HuH-7 (cell line): Measurements from ENCODE around the gene TBCD.

Experiments used
- DNase-seq: peaks from one replicate; pipeline ENCODE4 v3.0.0; 2011; ENCODE audit warnings: low spot score

TBCD gene

DNA sequence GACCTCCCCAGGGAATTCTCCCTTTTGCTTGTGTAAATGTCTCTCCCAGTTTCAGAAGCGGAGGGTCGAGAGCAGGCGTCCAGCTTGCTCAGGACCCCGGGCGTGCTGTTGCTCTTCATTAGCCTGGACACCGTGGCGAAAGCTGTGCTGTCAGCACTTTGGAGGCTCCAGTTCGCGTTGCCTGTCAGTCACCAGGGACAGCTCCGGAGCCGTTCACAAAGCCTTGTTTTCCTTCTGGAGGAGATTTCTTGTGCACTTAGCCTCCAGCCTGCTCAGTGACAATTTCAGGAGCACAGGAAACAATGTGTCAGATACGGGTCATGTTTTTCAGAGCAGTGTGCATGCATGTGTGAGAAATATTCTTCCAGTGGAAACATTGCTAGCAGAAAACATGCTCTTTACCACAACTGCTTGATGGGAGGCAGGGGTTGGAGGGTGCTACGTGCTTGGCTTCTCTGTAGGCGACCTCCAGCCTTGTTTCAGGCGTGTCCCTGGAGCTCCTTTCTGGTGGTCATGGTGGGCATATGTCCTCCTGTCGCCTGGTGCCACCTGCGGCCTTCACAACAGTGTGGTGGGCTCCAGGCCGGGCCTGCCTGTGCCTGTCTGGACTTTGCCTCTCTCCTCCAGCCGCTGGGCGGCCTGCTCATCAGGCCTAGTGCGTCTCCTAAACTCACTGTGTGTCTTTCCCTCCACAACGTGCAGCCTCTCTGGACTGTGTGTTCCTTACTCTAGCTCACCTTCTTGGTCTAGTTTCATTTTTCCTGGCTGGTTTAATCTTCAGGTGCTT lies 59.0 kb downstream of the TBCD start:
- DNase-seq: no peak

DNA sequence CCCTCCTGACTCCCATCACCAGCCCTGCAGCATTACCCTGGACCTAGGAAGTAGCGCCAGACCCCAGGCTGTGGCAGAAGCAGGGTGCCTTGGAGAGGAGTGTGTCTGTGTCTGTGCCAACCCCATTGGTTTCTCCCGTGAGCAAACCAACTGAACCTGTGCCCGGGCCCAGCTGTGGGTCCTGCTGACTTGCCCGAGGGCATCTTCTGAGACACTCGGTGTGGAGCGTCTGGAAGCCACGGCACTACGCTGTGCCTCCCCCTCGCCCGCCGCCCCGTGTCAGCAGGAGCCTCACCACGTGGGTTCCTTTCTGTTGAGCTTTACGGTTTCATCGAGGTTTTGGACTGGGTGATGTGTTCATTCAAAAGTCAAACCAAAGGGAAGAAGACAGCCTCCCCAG lies 60.2 kb downstream of the TBCD start:
- no peak for DNase-seq

DNA sequence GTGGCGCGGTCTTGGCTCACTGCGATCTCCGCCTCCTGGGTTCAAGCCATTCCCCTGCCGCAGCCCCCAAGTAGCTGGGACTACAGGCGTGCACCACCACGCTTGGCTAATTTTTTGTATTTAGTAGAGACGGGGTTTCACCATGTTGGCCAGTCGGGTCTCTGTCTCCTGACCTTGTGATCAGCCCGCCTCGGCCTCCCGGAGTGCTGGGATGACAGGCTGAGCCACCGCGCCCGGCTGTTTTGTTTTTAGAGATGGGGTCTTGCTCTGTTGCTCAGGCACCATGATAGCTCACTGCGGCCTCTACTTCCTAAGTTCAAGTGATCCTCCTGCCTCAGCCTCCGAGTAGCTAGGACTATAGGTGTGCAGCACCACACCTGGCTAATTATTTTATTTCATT lies 60.7 kb downstream of the TBCD start:
- DNase-seq: no peak

DNA sequence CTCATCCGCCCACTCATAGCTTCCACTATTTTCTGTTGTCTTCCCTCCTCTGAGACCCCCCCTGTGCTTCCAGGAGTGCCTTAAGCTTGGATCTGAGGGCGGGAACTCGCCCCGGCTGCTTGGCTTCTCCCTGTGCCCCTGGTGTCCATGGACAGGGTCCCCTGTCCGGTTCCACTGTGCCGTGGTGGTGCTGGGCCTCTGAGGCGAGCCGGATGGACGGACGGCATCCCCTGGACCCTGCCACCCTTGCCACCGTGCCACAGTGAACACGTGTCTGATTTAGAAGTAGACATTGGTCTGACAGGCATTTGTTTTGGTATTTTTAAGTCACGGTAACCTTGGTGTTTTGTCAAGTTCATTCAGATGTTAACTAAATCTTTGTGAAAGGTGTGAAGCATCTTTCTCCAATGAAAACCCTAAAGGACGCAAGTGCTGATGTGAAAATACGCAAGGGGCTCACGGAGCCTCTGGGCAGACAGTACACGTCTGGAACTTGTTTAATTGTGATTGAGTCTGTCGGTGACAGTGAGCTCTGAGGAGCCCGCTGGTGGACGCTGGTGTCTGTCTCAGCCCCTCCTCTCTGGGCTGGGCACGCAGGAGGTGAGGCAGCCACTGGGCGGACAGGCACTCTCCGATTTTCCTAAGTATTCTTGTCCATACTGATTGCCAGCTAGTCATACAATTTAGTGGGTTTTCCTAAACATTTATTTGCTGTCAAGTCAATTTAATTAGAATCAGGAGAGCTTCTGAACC lies 61.6 kb downstream of the TBCD start:
- DNase-seq: no peak

DNA sequence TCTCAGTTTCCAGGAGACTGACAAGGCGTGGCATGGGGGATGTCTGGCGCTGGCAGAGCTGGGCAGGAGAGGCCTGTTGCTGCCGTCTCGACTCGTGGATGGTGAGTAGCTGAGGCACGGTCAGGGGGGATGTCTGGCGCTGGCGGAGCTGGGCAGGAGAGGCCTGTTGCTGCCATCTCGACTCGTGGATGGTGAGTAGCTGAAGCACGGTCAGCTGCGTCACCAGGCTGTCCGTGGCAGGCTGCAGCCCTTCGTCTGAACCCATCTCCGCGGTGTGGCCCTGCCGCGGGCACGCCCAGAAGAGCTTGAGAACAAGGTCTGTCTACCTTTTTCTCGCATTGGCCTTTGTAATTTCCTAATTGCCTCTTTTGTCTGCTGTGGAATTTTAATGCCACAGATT lies 63.0 kb downstream of the TBCD start:
- no peak for DNase-seq

DNA sequence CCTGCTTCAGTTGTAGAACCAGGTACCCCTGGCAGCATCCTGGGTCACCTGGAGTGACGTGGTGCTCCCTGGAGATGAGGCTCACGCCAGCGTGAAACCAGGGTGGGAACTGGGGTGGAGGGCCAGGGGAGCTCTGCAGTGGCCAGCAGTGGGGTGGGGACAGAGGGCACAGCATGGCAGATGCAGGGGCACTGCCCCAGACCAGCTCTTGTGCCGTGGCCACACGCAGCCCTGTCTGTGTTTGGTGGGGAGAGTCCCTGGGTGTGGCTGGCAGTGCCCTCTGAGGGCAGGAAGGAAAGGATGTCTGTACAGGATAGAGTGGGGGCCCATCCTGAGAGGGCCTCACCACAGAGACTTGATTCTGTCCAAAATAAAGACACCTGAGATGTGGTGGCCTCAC lies 63.5 kb downstream of the TBCD start:
- DNase-seq: no peak

DNA sequence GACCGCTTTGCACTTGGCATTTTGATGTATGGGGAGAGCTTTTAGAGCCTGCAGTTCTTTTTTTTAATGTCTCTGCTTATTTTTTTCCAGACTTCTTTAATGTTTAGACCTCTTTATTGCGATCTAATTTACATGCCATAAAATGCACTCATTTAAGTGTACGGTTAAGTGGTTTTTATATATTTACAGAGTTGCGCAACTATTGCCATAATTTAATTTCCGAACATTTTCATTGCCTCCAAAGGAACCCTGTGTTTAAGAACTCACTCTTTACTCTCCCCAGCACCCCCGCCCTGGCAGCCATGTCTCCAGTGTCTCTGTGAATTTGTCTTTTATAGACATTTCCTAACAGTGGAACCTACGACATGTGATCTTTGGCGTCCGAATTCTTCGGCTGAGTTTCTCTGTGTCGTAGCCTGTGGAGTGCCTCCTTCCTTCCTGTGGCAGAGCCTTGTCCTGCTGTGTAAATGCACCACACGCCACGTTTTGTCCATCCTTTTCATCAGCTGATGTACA lies 64.0 kb downstream of the TBCD start:
- no peak for DNase-seq

DNA sequence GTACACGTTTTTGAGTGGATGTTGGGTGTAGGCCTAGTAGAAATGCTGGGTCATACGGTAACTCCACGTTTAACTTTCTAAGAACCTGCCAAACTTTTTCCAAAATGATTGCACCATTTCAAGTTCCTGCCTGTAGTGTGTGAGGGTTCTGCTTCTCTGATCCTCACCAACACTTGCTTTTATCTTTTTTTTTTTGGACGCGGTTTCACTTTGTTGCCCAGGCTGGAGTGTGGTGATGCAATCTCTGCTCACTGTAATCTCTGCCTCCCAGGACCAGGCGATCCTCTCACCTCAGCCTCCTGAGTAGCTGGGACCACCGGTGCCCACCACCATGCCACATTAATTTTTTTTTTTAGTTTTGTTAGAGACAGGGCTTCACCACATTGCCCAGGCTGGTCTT lies 64.5 kb downstream of the TBCD start:
- no peak for DNase-seq

DNA sequence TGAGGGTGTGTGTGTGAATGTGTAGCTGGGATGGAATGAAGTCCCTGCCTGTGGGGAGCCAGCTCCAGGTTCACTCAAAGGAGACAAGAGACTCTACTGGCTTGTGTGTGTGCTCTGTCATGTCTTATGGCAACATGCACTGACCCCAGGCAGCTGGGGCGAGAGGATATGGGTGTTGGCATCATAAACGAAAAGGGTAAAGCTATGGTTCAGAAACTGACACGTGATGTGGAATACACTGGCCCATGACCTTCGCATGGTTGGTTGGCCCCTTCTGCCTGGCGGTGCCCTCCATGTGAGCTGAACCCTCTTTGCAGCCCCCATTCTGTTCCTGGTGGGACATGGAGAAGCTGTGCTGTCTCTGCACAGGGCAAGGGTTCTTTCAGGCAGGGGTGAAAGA lies 66.1 kb downstream of the TBCD start:
- DNase-seq: no peak

DNA sequence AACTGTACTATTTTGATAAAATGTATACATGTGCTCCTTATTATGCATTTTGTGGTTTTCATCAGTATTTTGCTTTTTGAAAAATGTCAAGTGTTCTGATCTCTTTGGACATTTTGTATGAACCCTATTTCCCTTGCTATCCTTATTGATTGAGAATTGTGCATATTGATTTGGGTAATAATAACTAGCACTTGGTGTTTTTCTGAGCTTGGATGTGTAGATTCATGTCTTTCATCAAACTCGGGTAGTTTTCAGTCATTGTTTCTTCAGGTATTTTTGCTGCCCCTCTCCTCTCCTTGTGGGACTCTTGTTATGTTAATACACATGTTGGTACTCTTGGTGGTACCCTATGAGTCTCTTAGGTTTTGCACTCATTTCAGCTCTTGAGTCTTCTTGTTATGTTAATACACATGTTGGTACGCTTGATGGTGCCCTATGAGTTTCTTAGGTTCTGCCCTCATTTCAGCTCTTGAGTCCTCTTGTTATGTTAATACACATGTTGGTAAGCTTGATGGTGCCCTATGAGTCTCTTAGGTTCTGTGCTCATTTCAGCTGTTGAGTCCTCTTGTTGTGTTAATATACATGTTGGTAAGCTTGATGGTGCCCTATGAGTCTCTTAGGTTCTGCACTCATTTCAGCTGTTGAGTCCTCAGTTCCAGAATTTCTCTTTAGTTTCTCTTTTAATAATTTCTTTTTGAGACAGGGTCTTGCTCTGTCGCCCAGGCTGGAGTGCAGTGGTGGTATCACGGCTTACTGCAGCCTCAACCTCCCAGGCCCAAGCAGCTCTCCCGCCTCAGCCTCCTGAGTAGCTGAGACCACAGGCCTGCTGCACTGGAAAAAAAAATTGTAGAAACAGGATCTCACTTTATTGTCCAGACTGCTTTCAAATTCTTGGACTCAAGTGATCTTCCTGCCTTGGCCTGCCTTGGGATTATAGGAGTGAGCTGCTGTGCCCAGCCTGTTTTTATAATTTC lies 68.7 kb downstream of the TBCD start:
- no peak for DNase-seq

DNA sequence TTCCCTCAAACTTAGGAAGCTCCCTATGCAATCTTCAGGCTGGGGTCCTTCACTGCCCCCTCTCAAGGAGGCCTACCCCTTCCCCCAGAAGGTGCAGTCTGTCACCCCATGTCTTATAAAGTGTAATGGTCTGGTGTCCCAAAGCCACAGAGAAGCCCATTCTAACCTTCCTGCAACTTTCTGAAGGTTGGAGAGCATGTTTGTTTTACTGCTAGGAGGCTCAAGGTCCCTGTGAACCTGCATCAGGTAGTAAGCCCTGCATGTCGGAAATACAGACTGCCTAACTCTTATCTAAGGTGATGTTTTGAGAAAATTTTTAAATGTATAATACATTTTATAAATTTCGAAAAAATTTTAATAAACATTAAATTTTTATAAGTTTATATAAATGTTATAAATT lies 69.7 kb downstream of the TBCD start:
- no peak for DNase-seq

DNA sequence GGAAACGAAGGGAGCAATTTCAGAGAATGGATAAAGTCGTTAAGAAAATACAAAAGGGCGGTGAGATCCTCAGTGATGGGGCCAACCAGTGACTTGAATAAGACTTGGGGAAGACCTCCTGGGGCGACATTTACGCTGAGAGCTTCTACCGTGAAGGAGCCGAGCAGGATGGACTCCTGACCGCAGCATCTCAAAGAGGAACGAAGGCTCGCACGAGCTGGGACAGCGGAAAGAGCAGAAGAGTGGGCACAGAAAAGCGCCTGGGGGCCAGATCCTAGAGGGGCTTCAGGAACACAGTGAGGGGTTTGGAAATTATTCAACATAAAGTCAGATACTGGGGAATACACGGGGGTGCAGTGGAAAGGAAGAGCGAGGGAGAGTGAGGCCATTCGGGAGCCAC lies 70.4 kb downstream of the TBCD start:
- no peak for DNase-seq

DNA sequence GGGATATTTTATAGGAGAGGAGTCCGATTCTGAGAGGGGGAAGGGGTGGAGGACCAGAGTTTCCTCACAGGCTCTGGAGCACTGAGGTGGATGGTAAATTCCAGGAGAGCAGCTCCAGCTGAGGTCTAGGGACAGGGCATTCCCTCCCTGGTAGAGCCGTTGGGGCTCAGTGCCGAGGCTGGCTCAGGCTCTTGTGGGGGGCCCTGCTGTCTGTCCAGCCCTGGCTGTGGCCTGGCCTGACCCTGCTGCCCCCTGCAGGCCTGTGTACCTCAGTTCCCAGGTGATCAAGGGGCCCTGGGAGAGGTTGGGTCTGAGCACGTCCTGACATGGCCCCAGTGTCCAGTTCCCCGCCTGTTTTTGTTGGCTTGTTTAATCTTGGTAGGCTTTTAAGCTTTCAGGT lies 71.1 kb downstream of the TBCD start:
- DNase-seq: peak; percentile 48

DNA sequence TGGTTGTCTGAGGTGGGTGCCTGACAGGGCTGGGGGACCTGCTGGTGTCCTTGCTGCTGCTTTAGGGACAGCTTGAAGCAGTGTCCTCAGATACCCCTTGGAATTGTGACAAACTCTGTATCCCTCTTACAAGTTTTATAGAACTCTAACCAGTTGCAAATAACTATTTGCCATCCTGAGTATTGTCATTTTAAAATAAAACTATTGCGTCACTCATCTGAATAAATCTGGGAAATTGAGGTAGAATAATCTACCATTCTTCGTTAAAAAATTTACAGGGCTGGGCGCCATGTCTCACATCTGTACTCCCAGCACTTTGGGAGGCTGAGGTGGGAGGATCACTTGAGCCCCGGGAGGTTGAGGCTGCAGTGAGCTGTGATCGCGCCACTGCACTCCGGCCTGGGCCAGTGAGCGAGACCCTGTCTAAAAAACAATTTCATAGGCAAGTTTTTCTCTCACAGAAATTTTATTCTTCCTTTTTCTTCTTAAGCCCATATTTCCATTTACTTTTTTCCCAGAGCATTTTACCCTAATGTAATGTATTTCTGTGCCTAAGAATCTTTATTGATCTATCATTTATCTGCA lies 73.8 kb downstream of the TBCD start:
- DNase-seq: no peak

DNA sequence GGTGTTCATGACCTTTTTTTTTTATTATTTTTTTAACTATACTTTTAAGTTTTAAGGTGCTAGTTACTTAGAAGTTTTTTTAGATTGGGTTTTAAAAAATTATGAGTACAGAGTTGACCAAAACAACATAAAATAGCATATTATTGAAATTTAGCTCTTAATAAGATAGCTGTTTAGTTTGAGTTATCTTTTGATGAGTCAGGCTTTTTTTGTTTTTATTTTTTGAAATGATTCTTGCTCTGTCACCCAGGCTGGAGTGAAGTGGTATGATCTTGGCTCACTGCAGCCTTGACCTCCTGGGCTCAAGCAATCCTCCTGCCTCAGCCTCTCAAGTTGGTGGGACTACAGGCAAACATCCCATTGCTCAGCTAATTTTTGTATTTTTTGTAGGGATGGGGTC lies 74.3 kb downstream of the TBCD start:
- no peak for DNase-seq

DNA sequence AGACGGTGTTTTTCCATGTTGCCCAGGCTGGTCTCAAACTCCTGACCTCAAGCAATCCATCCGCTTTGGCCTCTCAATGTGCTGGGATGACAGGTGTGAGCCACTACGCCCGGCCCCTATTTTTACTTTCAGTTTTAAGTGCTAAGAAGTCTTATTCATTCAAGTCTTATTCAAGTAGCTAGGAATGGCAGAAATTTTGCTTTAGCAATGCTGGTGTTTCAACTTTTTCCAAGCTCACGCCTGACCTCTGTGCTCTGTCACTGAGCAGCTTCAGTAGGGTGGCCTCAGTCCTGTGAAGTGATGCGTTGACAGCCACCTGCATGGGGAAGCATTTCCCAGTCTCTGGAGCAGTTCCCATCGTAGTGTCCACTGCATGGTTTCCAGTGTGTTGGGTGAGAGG lies 75.1 kb downstream of the TBCD start:
- no peak for DNase-seq

DNA sequence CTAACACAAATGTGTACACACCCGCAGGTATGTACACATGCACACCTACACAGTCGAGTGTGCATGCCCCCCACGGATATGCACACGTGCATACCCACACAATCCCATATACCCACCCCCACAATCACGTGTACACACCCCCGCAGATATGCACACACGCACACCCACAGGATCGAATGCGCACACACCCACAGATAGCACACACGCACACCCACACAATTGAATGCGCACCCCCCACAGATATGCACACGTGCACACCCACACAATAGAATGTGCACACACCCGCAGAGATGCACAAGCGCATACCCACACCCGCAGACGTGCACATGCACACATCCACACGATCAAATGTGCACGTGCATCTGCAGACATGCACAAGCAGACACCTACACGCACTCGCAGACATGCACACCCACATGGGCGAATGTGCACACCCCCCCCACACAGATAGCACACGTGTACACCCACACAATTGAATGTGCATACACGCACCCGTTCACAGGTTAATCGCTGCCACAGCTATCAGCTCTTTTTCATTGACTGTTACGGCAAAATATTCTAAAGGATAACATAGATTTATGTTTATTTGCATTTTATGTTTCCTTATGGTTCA lies 77.1 kb downstream of the TBCD start:
- DNase-seq: no peak

DNA sequence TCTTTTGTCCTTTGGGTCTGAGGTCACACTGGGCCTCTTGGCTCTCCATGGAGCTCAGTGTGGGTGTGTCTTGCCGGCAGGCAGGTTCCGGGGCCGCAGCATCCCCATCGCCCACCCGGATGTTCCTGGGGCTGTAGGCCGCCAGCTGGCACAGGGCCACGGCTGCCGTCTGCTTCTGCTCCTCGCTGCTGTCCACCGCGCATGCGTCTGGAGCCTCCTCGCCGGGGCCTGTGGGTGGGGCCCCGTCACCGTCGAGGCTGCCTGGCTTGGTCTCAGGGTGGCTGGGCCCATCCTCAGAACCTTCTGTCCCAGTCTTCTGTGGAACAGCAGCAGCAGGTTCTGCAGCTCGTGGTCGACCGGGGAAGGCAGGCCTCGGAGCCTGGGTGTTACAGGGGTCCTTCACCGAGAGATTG lies 78.4 kb downstream of the TBCD start:
- DNase-seq: no peak

DNA sequence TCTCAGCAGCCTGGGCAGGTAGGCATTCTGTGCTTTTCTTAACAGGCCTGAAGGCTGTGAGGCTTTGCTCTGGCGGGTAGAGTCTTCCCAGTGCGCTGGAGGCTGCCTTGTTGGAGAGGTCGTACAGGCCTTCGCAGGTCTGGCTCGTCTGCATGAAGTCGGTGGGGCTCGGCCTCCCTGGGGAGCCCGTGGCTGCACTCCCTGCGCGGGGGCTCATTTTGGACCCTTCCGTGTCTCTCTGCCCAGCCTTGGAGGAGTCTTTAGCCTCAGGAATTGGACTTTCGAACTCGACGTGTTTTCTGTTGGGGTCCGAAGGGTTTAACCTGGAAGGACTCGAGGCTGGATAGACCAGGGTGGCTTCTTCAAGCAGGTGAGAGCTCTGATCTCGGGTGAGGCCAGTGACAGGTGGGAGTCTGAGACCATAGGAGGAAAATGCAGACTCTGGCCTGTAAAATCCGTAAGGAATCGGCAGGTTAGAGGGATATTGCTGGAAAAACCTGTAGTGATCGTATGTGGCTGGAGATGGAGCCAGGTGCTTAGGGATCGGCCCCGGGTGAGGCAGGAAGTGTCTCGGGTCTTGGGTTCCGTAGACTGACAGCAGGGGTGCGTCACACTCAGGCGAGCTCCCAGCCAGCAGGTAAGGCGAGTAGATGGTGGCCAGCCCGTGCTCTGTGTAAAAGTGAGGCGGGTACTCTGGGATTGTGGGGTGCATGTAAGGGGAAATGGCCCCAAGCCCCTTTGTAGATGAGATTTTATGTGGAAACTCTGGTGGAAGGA lies 79.4 kb downstream of the TBCD start:
- no peak for DNase-seq

DNA sequence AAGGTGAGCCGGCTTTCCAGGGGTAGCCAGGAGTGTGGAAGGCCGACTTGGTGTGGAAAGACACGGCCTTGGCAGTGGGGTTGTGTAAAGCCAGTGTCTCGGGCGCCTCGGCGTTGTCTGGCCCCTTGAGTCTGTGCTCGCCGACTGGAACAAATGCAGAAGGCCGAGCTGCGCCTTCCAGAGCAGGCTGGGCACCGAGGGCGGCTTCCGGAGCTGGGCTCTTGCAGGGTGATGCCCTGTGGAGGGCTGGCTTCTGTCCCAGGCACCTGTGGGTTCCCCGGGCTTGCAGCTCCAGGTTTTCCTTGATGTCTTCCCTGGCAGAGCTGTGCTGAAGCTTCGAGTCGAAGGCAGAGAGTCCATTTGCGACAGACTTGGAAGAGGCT lies 79.9 kb downstream of the TBCD start:
- no peak for DNase-seq

DNA sequence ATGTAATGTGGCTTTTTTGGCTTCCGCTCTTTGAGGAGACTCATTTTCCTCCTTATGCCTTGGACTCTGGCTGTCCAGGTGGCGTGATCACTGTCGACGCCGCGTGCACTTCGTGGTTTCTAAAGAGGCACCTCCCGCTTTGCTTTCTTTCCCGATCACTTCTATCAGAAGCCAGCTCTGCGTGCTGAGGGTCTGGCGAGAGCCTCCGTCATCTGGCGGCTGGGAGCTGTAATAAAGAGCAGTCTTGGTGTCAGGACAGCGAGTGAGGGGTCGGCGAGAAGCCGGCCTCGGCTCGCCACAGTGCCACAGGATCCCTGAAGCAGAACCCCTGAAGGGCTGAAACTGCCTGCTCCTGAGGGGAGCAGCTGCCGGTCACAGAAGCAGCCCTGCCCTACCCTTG lies 80.5 kb downstream of the TBCD start:
- DNase-seq: no peak
